Endothelial cell of umbilical vein (primary cell): ENCODE data around the gene CORO1A.

Experiments used
- EZH2 ChIP-seq: IDR thresholded peaks from 2 replicates; pipeline ENCODE4 v1.6.1; 2012; ENCODE audit warnings: borderline replicate concordance, low read depth, mild to moderate bottlenecking, moderate library complexity, low read length, inconsistent platforms; ENCODE audit not compliant: severe bottlenecking
- FOS ChIP-seq: IDR thresholded peaks from 2 replicates; pipeline ENCODE4 v1.6.1; 2011; ENCODE audit warnings: mild to moderate bottlenecking, low read length, moderate library complexity, borderline replicate concordance; ENCODE audit not compliant: insufficient read depth
- GATA2 ChIP-seq: IDR thresholded peaks from 2 replicates; pipeline ENCODE4 v1.7.0; 2011; ENCODE audit warnings: low read depth, mild to moderate bottlenecking, moderate library complexity, mixed read lengths, low read length; ENCODE audit not compliant: insufficient read length, insufficient read depth
- JUN ChIP-seq: IDR thresholded peaks from 2 replicates; pipeline ENCODE4 v1.6.1; 2011; ENCODE audit warnings: borderline replicate concordance, low read depth; ENCODE audit not compliant: insufficient read length, insufficient read depth
- MYC ChIP-seq: IDR thresholded peaks from one replicate; pipeline ENCODE4 v1.6.1; 2011; ENCODE audit warnings: mild to moderate bottlenecking, low read depth, low read length
- POLR2A ChIP-seq: IDR thresholded peaks from 2 replicates; pipeline ENCODE4 v1.6.1; 2012; ENCODE audit warnings: low read depth, mild to moderate bottlenecking, control low read depth, low read length
- POLR2AphosphoS5 ChIP-seq: IDR thresholded peaks from 2 replicates; pipeline ENCODE4 v1.6.1; 2012; ENCODE audit warnings: low read depth, mild to moderate bottlenecking, control low read depth, low read length, moderate library complexity; ENCODE audit not compliant: insufficient read depth
- TF ChIP-seq, protein P1 (sequence below), 2 donors: IDR thresholded peaks; 1 replicate in 1 of 2; 2 replicates in 1 of 2; pipeline ENCODE4 v1.5.1; 2011; ENCODE audit warnings: low read length in 2 of 2, mild to moderate bottlenecking in 2 of 2, moderate library complexity in 2 of 2, control low read depth in 1 of 2, inconsistent platforms in 1 of 2, low read depth in 1 of 2; ENCODE audit not compliant: insufficient read depth in 1 of 2; ENCODE audit errors: extremely low read depth in 1 of 2
- TF ChIP-seq, protein P2 (sequence below): IDR thresholded peaks from 2 replicates; pipeline ENCODE4 v1.6.1; 2011; ENCODE audit not compliant: insufficient read depth, insufficient read length

DNA sequence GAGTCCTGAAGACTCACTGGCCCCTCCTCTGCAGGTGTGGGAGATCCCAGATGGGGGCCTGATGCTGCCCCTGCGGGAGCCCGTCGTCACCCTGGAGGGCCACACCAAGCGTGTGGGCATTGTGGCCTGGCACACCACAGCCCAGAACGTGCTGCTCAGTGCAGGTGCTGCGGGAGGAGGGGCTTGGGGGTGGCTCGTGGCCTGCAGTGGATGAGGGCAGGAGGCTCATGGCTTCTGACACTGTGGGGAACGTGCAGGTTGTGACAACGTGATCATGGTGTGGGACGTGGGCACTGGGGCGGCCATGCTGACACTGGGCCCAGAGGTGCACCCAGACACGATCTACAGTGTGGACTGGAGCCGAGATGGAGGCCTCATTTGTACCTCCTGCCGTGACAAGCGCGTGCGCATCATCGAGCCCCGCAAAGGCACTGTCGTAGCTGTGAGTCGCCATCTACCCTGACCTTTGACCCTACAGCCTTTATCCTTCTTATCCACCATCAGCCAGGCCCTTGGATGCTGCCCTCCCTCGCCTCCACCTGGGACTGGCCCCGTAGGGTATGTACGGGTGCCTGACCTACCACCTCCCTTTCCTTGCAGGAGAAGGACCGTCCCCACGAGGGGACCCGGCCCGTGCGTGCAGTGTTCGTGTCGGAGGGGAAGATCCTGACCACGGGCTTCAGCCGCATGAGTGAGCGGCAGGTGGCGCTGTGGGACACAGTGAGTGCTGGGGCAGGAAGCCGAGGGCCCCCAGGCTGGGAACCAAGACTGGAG, 3.6 kb downstream of the CORO1A start:
- TF ChIP-seq, protein P1, sequence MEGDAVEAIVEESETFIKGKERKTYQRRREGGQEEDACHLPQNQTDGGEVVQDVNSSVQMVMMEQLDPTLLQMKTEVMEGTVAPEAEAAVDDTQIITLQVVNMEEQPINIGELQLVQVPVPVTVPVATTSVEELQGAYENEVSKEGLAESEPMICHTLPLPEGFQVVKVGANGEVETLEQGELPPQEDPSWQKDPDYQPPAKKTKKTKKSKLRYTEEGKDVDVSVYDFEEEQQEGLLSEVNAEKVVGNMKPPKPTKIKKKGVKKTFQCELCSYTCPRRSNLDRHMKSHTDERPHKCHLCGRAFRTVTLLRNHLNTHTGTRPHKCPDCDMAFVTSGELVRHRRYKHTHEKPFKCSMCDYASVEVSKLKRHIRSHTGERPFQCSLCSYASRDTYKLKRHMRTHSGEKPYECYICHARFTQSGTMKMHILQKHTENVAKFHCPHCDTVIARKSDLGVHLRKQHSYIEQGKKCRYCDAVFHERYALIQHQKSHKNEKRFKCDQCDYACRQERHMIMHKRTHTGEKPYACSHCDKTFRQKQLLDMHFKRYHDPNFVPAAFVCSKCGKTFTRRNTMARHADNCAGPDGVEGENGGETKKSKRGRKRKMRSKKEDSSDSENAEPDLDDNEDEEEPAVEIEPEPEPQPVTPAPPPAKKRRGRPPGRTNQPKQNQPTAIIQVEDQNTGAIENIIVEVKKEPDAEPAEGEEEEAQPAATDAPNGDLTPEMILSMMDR (IDR thresholded peaks at IDR 0.05; ENCODE audit: extremely low read depth in 1 of 2, insufficient read depth in 1 of 2, low read depth in 1 of 2, low read length in 2 of 2) = peak; percentile 74 to 89
- no peak for TF ChIP-seq POLR2A
- TF ChIP-seq POLR2AphosphoS5 = peak; percentile 26
- TF ChIP-seq, protein P2, sequence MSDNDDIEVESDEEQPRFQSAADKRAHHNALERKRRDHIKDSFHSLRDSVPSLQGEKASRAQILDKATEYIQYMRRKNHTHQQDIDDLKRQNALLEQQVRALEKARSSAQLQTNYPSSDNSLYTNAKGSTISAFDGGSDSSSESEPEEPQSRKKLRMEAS = no peak
- TF ChIP-seq JUN = no peak
- no peak for TF ChIP-seq EZH2
- no peak for TF ChIP-seq FOS
- no peak for TF ChIP-seq GATA2
- TF ChIP-seq MYC = no peak
